ENCODE measurements around the gene RPTOR.

RPTOR gene

DNA sequence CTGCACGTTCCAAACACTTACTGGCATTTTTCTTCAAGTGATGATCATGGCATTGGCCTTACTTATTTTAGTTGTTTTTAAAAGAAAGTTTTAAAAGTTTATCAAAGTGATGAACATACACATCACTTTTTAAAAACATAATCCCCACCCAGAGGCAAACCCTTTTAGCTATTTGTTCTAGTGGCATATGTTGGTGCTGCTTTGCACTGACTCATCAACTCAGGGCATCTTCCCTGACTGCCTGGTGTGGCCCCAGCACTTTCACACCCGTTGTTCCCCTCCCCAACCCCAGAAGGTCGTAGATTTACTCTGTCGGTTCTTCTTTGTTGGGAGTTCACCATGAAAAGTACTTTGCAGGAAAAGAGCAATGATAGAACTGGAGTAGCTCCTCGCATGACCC, 161.3 kb downstream of the RPTOR start:
- no peak overlapping the region for H3K9ac ChIP-seq (ENCODE audit: low read depth, low read length)
- no peak overlapping the region for H2AFZ ChIP-seq (ENCODE audit: low read depth, low read length)
- DNase-seq (no peak), ATAC-seq (ENCODE audit: insufficient read depth, low read depth) (no peak)
- H3K4me3 ChIP-seq (ENCODE audit: low read depth in 1 of 2, low read length in 2 of 2) = no peak overlapping the region
- H3K9me3 ChIP-seq (ENCODE audit: insufficient read depth, low read length, severe bottlenecking) = no peaks in the 10 kb centered on the region
- TF ChIP-seq EZH2 (IDR thresholded peaks at IDR 0.05; ENCODE audit: borderline replicate concordance, low read depth, low read length, severe bottlenecking) = no peak
- TF ChIP-seq, protein P1, sequence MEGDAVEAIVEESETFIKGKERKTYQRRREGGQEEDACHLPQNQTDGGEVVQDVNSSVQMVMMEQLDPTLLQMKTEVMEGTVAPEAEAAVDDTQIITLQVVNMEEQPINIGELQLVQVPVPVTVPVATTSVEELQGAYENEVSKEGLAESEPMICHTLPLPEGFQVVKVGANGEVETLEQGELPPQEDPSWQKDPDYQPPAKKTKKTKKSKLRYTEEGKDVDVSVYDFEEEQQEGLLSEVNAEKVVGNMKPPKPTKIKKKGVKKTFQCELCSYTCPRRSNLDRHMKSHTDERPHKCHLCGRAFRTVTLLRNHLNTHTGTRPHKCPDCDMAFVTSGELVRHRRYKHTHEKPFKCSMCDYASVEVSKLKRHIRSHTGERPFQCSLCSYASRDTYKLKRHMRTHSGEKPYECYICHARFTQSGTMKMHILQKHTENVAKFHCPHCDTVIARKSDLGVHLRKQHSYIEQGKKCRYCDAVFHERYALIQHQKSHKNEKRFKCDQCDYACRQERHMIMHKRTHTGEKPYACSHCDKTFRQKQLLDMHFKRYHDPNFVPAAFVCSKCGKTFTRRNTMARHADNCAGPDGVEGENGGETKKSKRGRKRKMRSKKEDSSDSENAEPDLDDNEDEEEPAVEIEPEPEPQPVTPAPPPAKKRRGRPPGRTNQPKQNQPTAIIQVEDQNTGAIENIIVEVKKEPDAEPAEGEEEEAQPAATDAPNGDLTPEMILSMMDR (IDR thresholded peaks at IDR 0.05; ENCODE audit: borderline replicate concordance, extremely low read depth, low read length, poor library complexity, severe bottlenecking) = no peak
- peaks cover 89% of the 10 kb centered on the region for H3K79me2 ChIP-seq (ENCODE audit: insufficient read depth, low read length)
- H3K27me3 ChIP-seq (ENCODE audit: insufficient read depth, low read length, poor library complexity) = no peaks in the 10 kb centered on the region
- H3K4me1 ChIP-seq (ENCODE audit: insufficient read depth, low read length) = peaks cover 41% of the 10 kb centered on the region
- no peak overlapping the region for H3K27ac ChIP-seq (ENCODE audit: low read length)
- peaks cover 20% of the 10 kb centered on the region for H3K36me3 ChIP-seq (ENCODE audit: insufficient read depth, low read length)
- peaks cover 3% of the 10 kb centered on the region; the same call in 1 of the 2 replicates for H4K20me1 ChIP-seq (ENCODE audit: insufficient read depth, low read length)
- no peak overlapping the region for H3K4me2 ChIP-seq (ENCODE audit: insufficient read depth, low read length)

DNA sequence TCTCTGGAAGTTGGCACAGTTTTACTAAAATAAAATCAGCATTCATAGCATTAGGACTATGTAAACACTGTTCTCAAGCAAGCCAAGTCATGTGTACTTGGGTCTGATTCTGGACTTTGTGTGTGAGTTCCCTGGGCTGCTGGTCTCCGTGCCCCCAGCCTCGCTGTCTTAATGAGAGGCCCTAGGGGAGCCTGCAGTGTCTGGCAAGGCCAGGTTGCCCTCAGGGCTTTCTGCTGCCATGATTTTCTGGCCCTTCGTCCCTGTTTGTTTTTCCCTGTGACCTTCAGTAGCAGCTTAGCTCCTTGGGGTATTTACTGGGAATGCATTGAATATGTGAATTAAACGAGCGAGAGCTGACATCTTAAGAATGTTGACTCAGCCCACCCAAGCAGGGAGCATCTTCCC, 161.8 kb downstream of the RPTOR start:
- TF ChIP-seq EZH2 (IDR thresholded peaks at IDR 0.05; ENCODE audit: borderline replicate concordance, low read depth, low read length, severe bottlenecking) = no peak
- TF ChIP-seq, protein P1 (IDR thresholded peaks at IDR 0.05; ENCODE audit: borderline replicate concordance, extremely low read depth, low read length, poor library complexity, severe bottlenecking) = no peak
- Histone ChIP-seq H4K20me1 (ENCODE audit: insufficient read depth, low read length) (peaks cover 6% of the 10 kb centered on the region; the same call in 1 of the 2 replicates), H3K9ac (ENCODE audit: low read depth, low read length) (no peak overlapping the region), H3K4me2 (ENCODE audit: insufficient read depth, low read length) (no peak overlapping the region), H3K4me3 (ENCODE audit: low read depth in 1 of 2, low read length in 2 of 2) (no peak overlapping the region), H2AFZ (ENCODE audit: low read depth, low read length) (no peak overlapping the region), H3K9me3 (ENCODE audit: insufficient read depth, low read length, severe bottlenecking) (no peaks in the 10 kb centered on the region), H3K4me1 (ENCODE audit: insufficient read depth, low read length) (peaks cover 36% of the 10 kb centered on the region), H3K36me3 (ENCODE audit: insufficient read depth, low read length) (peaks cover 20% of the 10 kb centered on the region), H3K79me2 (ENCODE audit: insufficient read depth, low read length) (peaks cover 89% of the 10 kb centered on the region), H3K27ac (ENCODE audit: low read length) (peak overlapping the region; percentile 14; the same call in 1 of the 2 replicates), H3K27me3 (ENCODE audit: insufficient read depth, low read length, poor library complexity) (no peaks in the 10 kb centered on the region)
- no peak for DNase-seq
- no peak for ATAC-seq (ENCODE audit: insufficient read depth, low read depth)

DNA sequence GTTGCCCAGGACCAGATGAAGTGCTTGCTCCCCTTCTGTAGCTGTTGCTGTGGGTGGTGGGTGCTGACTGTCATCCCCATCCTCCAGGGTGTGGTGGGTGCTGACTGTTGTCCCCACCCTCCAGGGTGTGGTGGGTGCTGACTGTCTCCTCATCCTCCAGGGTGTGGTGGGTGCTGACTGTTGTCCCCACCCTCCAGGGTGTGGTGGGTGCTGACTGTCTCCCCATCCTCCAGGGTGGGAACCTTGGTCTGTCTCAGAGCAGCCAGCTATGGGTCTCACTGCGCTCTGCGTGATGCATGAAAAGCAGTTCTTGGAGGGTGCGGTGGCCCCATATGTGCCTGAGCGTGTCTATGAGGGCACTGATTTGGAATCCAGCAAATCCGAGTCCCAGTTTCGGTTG, 163.8 kb downstream of the RPTOR start:
- peaks cover 16% of the 10 kb centered on the region for H3K4me1 ChIP-seq (ENCODE audit: insufficient read depth, low read length)
- H2AFZ ChIP-seq (ENCODE audit: low read depth, low read length) = no peak overlapping the region
- H3K4me2 ChIP-seq (ENCODE audit: insufficient read depth, low read length) = no peak overlapping the region
- peaks cover 6% of the 10 kb centered on the region; the same call in 1 of the 2 replicates for H4K20me1 ChIP-seq (ENCODE audit: insufficient read depth, low read length)
- H3K27ac ChIP-seq (ENCODE audit: low read length) = peak overlapping the region; percentile 2; the same call in 1 of the 2 replicates
- no peak for DNase-seq
- H3K9me3 ChIP-seq (ENCODE audit: insufficient read depth, low read length, severe bottlenecking) = no peaks in the 10 kb centered on the region
- no peak overlapping the region for H3K9ac ChIP-seq (ENCODE audit: low read depth, low read length)
- peaks cover 84% of the 10 kb centered on the region for H3K79me2 ChIP-seq (ENCODE audit: insufficient read depth, low read length)
- TF ChIP-seq, protein P1 (IDR thresholded peaks at IDR 0.05; ENCODE audit: borderline replicate concordance, extremely low read depth, low read length, poor library complexity, severe bottlenecking) = no peak
- no peak for TF ChIP-seq EZH2 (IDR thresholded peaks at IDR 0.05; ENCODE audit: borderline replicate concordance, low read depth, low read length, severe bottlenecking)
- H3K27me3 ChIP-seq (ENCODE audit: insufficient read depth, low read length, poor library complexity) = no peaks in the 10 kb centered on the region
- H3K4me3 ChIP-seq (ENCODE audit: low read depth in 1 of 2, low read length in 2 of 2) = no peak overlapping the region
- H3K36me3 ChIP-seq (ENCODE audit: insufficient read depth, low read length) = peaks cover 20% of the 10 kb centered on the region
- no peak for ATAC-seq (ENCODE audit: insufficient read depth, low read depth)
